GM23338 (cell line): ENCODE measurements around the gene SZT2.

ENCODE experiments used
- CREB1 ChIP-seq: fragments of 250-450 bp; sonication (Bioruptor Pico); IDR thresholded peaks from 2 replicates; pipeline ENCODE4 v1.5.0; 2020; ENCODE audit warnings: low read depth, mild to moderate bottlenecking, moderate library complexity
- CTCF ChIP-seq, 2 experiments: fragments of 200-600 bp in 1 of 2; sonication (generic) in 1 of 2; conservative IDR thresholded peaks; 2 replicates each; pipeline versions ENCODE4 v1.5.1 to v1.6.1; 2016 to 2017; ENCODE audit warnings: antibody characterized with exemption in 2 of 2, low read depth in 2 of 2, mild to moderate bottlenecking in 2 of 2, moderate library complexity in 1 of 2
- ETS1 ChIP-seq: IDR thresholded peaks from 2 replicates; pipeline ENCODE4 v1.6.1; 2016; ENCODE audit warnings: antibody characterized with exemption
- EZH2 ChIP-seq: fragments of 200-600 bp; sonication (generic); IDR thresholded peaks from one replicate; pipeline ENCODE4 v1.8.0; 2017; ENCODE audit warnings: antibody characterized with exemption, mild to moderate bottlenecking, low read depth; ENCODE audit not compliant: unreplicated experiment
- EZH2phosphoT487 ChIP-seq: fragments of 200-600 bp; sonication (generic); IDR thresholded peaks from one replicate; pipeline ENCODE4 v1.8.1; 2018; ENCODE audit warnings: antibody characterized with exemption; ENCODE audit not compliant: unreplicated experiment
- POLR2AphosphoS5 ChIP-seq: IDR thresholded peaks from 2 replicates; pipeline ENCODE4 v1.6.1; 2016; ENCODE audit warnings: antibody characterized with exemption, low read depth
- REST ChIP-seq: IDR thresholded peaks from one replicate; pipeline ENCODE4 v1.6.1; 2018; ENCODE audit warnings: antibody characterized with exemption; ENCODE audit not compliant: unreplicated experiment
- STAT1 ChIP-seq: IDR thresholded peaks from one replicate; pipeline ENCODE4 v1.6.1; 2016; ENCODE audit warnings: antibody characterized with exemption; ENCODE audit not compliant: unreplicated experiment
- ZNF114 ChIP-seq: fragments of 250-450 bp; sonication (Bioruptor Pico); IDR thresholded peaks from 2 replicates; pipeline ENCODE4 v1.5.0; 2020; ENCODE audit warnings: mild to moderate bottlenecking, moderate library complexity
- ZNF331 ChIP-seq: fragments of 250-450 bp; sonication (Bioruptor Pico); IDR thresholded peaks from 2 replicates; pipeline ENCODE4 v1.5.0; 2020; ENCODE audit warnings: low read depth, mild to moderate bottlenecking, moderate library complexity

GRCh38 chr1:43372172-43372571 lies 17.5 kb upstream of the SZT2 start:
- no peak for TF ChIP-seq POLR2AphosphoS5
- no peak for TF ChIP-seq REST
- no peak for TF ChIP-seq ZNF331
- TF ChIP-seq CTCF (conservative IDR thresholded peaks at IDR 0.05; ENCODE audit: low read depth in 2 of 2) = no peak
- TF ChIP-seq CREB1 = no peak
- TF ChIP-seq STAT1 = no peak
- no peak for TF ChIP-seq ZNF114 (CRISPR knock-in tag)
- TF ChIP-seq EZH2 = no peak
- TF ChIP-seq EZH2phosphoT487 = no peak
- no peak for TF ChIP-seq ETS1
